Gastroesophageal sphincter (tissue), 2 donors: ENCODE data around the gene PSAP.

Experiments
- POLR2A ChIP-seq, 2 donors: fragments of 450-650 bp; IDR thresholded peaks; one replicate each; pipeline ENCODE4 v1.6.1; 2017; ENCODE audit warnings: antibody characterized with exemption in 2 of 2, mild to moderate bottlenecking in 2 of 2, moderate library complexity in 1 of 2
- POLR2AphosphoS5 ChIP-seq: sonication (generic); formaldehyde crosslinking; IDR thresholded peaks from one replicate; pipeline ENCODE4 v1.6.1; 2017; ENCODE audit warnings: antibody characterized with exemption

DNA sequence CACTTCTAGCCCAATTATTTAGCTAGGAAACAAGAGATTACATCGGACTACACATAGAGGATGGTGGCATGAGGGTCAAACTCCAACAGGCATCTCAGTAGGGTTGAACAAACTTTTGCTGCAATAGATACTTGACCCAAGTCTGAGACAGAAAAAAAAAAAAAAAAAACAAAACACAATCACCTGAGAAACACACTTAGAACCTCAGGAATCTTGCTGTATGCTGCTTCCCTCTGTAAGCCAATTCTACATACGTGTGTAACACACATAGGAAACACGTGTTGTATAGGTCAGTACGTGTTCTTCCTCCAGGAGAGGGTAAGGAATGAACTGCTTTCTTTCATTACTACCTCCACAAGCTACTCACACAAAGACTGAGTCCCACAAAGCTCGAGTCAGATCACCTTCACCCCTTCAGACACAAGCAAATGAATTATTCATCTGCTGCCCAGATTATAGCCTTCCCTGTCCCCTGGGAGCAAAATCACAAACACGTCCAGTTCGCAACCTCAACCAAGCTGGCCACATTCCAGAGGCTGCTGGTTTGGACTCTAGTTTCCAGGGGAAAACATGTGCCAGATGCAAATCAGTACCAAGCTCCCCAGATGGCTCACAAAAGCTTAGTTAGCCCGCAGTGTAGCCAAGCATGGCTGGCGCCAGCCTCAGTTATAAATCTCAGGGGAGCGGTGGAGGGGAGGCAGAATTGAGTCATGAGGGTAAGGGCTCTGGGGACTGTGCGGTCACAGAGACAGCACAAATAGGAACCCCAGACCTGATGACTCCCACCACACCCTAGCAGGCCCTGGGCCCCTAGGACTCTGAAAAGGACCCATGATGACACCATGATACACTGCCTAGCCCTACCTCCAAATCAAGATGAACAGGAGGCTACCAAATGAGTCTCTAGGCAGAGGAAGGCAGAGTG lies 15.1 kb downstream of the PSAP start:
- TF ChIP-seq POLR2A (IDR thresholded peaks at IDR 0.05) (no peak), POLR2AphosphoS5 (peak; percentile 63)
